Pancreas (tissue), 10 donors: Measurements from ENCODE around the gene MFSD12. TPM values are rescaled to one million over a fixed set of nuclear protein-coding genes. Genes with fewer than 3 reads are reported as not detected.
A peak's percentile ranks its signal among the peaks of the same experiment; 100 is the strongest.
"Not testable (repeated sequence)": the region's sequence is repeated elsewhere in the genome, so short reads cannot be mapped to it uniquely, and the experiment has no call there.

ENCODE experiments used
- ATAC-seq, 4 donors: fragments of 200-7000 bp; cut with Tn5 transposase; one replicate each; pipeline versions ENCODE4 v1.8.0 to v1.9.1; 2020; ENCODE audit warnings: mild to moderate bottlenecking in 4 of 4, moderate library complexity in 4 of 4
- DNase-seq, 6 donors: peaks; one replicate each; pipeline ENCODE4 v3.0.0-alpha.2; 2020
- FAIRE-seq: peaks from 2 replicates; lab custom pipeline; 2012; peaks lifted over from hg19 to GRCh38; lab: Jason Lieb, UNC
- H3K27ac ChIP-seq, 4 donors: fragments of 200-600 bp; sonication (generic); 1 replicate in 3 of 4; 2 replicates in 1 of 4; pipeline versions ENCODE4 v1.5.0 to v1.8.0; 2020
- H3K27me3 ChIP-seq, 4 donors: fragments of 200-600 bp; one replicate each; pipeline ENCODE4 v1.8.0; 2021
- H3K36me3 ChIP-seq, 3 donors: fragments of 200-600 bp; sonication (generic) in 1 of 3; one replicate each; pipeline versions ENCODE4 v1.5.0 to v1.8.0; 2020 to 2021
- H3K4me1 ChIP-seq, 3 donors: fragments of 200-600 bp; one replicate each; pipeline ENCODE4 v1.8.0; 2021
- H3K4me3 ChIP-seq, 4 donors: fragments of 200-600 bp; sonication (generic) in 2 of 4; one replicate each; pipeline versions ENCODE4 v1.5.0 to v1.8.0; 2020 to 2021
- H3K9me3 ChIP-seq, 4 donors: fragments of 200-600 bp; one replicate each; pipeline ENCODE4 v1.8.0; 2021
- CTCF ChIP-seq, 4 donors: fragments of 200-600 bp; sonication (generic) in 3 of 4; IDR thresholded peaks; one replicate each; pipeline versions ENCODE4 v1.5.0 to v1.8.0; 2021; ENCODE audit warnings: antibody characterized with exemption in 4 of 4
- WGBS, 2 donors: extraction: QIAGEN DNeasy Blood & Tissue Kit; methylation state at CpG; one replicate each; pipeline ENCODE4 v1.1.7; 2013; 5-methylcytosine and 5-hydroxymethylcytosine counted together
- intact Hi-C, 3 donors: fragments of 100-400 bp; cut with DNase I; formaldehyde crosslinking; loops; one replicate each; pipeline versions ENCODE4 v1.11.1 to v1.14.2; 2022
- polyA plus RNA-seq, 2 donors: library from polyadenylated mRNA; stranded (reverse); fragments of 200-250 nt; gene quantifications; one replicate each; pipeline ENCODE4 v1.2.3, GENCODE V29; 2013
- total RNA-seq, 6 donors: library from RNA; stranded (reverse); fragmentation: NEBNext Ultra II Directional in 4 of 6; extraction: Animal tissue kit (Norgen Biotek cat#: 25700) in 4 of 6; gene quantifications; one replicate each; pipeline versions ENCODE4 v1.2.1 to v1.2.4, GENCODE V29; 2021 to 2023
- donor health status: healthy with polysubstance abuse.
- donor health status: DM: no; HTN: no; CAD: no; lungs with moderate emphysema.
- donor health status: DM: no; HTN: no; CAD: no.
- donor health status: control.
- donor health status: control.
- donor health status: Bipolar disorder and iron deficiency.
- donor health status: DM: yes; HTN: yes; CAD: no.
- donor health status: DM: no; HTN: no; CAD: no.
- donor health status: DM: no; HTN: no; CAD: no.
- donor health status: DM: yes; HTN: yes; CAD: no.

MFSD12 gene
- total and polyA plus RNA-seq, 8 donors, result 24.8 to 53.8 (median 39.2) TPM

- FAIRE-seq (peak; percentile 95), DNase-seq (peak; percentile 99 to 100 (median 100)), ATAC-seq (peak; percentile 95 to 97 (median 96))
- Histone ChIP-seq H3K36me3 (no peaks in the 10 kb centered on the region), H3K27me3 (no peaks in the 10 kb centered on the region), H3K9me3 (no peaks in the 10 kb centered on the region), H3K4me1 (no peaks in the 10 kb centered on the region), H3K4me3 (peak overlapping the region; percentile 10 to 96 (median 92)), H3K27ac (no peak overlapping the region)
- intact Hi-C loops, result no loop called here
- WGBS, 2 donors, result 2 to 3% methylated on average over 48 of the region's 48 CpGs
- TF ChIP-seq CTCF (IDR thresholded peaks at IDR 0.05), result no peak
These were observed 14.9 kb upstream of the MFSD12 start for GRCh38 chr19:3572132-3572854.

- DNase-seq (peak in 1 of 6 donors; percentile 11), FAIRE-seq (no peak), ATAC-seq (no peak)
- Histone ChIP-seq H3K9me3 (no peaks in the 10 kb centered on the region), H3K36me3 (no peaks in the 10 kb centered on the region), H3K27ac (no peak overlapping the region), H3K4me1 (no peaks in the 10 kb centered on the region), H3K27me3 (no peaks in the 10 kb centered on the region), H3K4me3 (no peak overlapping the region)
- no peak for TF ChIP-seq CTCF (IDR thresholded peaks at IDR 0.05)
- intact Hi-C loops, result no loop called here
- WGBS, 2 donors, result 55 to 58% methylated on average over 7 of the region's 7 CpGs
These were observed 13.2 kb upstream of the MFSD12 start for GRCh38 chr19:3570606-3571011.

- H3K9me3 ChIP-seq, H3K36me3 ChIP-seq, FAIRE-seq, intact Hi-C loops, H3K4me1 ChIP-seq, DNase-seq, ATAC-seq, H3K27ac ChIP-seq, H3K27me3 ChIP-seq, H3K4me3 ChIP-seq: not testable (repeated sequence)
- 63 to 74% methylated on average over 8 to 11 of the region's 11 CpGs for WGBS, 2 donors
These were observed 12.7 kb upstream of the MFSD12 start for GRCh38 chr19:3570042-3570441.

GRCh38 chr19:3565139-3565538 lies 7.8 kb upstream of the MFSD12 start:
- no peaks in the 10 kb centered on the region for H3K4me1 ChIP-seq
- no peak overlapping the region for H3K4me3 ChIP-seq
- DNase-seq (no peak), ATAC-seq (no peak), FAIRE-seq (no peak)
- TF ChIP-seq CTCF (IDR thresholded peaks at IDR 0.05), result no peak
- H3K9me3 ChIP-seq, result no peaks in the 10 kb centered on the region
- 81 to 85% methylated on average over 19 of the region's 19 CpGs for WGBS, 2 donors
- H3K36me3 ChIP-seq, result no peaks in the 10 kb centered on the region
- intact Hi-C loops, result no loop called here
- no peak overlapping the region for H3K27ac ChIP-seq
- no peaks in the 10 kb centered on the region for H3K27me3 ChIP-seq

- no peak for ATAC-seq
- WGBS, 2 donors, result 73 to 80% methylated on average over 15 to 17 of the region's 17 CpGs
These were observed 6.5 kb upstream of the MFSD12 start for GRCh38 chr19:3563709-3564524.

More at GRCh38 chr19:3563709-3564524, 6.5 kb upstream of the MFSD12 start:
- intact Hi-C loops, result no loop called here
- no peaks in the 10 kb centered on the region for H3K4me1 ChIP-seq
- no peaks in the 10 kb centered on the region for H3K36me3 ChIP-seq
- peak in 1 of 6 donors; percentile 63 for DNase-seq
- H3K27ac ChIP-seq, result no peak overlapping the region
- no peak for TF ChIP-seq CTCF (IDR thresholded peaks at IDR 0.05)
- FAIRE-seq, result no peak
- no peaks in the 10 kb centered on the region for H3K9me3 ChIP-seq
- H3K4me3 ChIP-seq, result no peak overlapping the region
- no peaks in the 10 kb centered on the region for H3K27me3 ChIP-seq
